ENCODE results near the gene DPYD. TPM values are rescaled to one million over a fixed set of nuclear protein-coding genes. Genes with fewer than 3 reads are reported as not detected.

DPYD gene
- total RNA-seq, 2 donors from 2014 or later = 9.2 to 17.5 TPM

GRCh38 chr1:97640677-97641076 lies 280.2 kb downstream of the DPYD start:
- H3K4me1 ChIP-seq (ENCODE audit: control insufficient read depth, insufficient read depth, low read length) = no peaks in the 10 kb centered on the region
- H3K27me3 ChIP-seq (ENCODE audit: control insufficient read depth, insufficient read depth, low read length, poor library complexity, severe bottlenecking) = no peaks in the 10 kb centered on the region
- Mint-ChIP-seq H3K27ac (no peak overlapping the region), H3K36me3 (ENCODE audit: low read depth) (peaks cover 4% of the 10 kb centered on the region), H3K4me1 (peaks cover 4% of the 10 kb centered on the region), H3K9me3 (peaks cover 25% of the 10 kb centered on the region), H3K27me3 (ENCODE audit: insufficient read depth) (no peaks in the 10 kb centered on the region), H3K4me3 (no peak overlapping the region)
- no peak for DNase-seq
- H3K36me3 ChIP-seq (ENCODE audit: control insufficient read depth, insufficient read depth, low read length) = no peaks in the 10 kb centered on the region
- H3K9me3 ChIP-seq (ENCODE audit: control insufficient read depth, low read length) = peaks cover 2% of the 10 kb centered on the region
- no peak overlapping the region for H3K4me3 ChIP-seq (ENCODE audit: low read length)
- no peak overlapping the region for H3K9ac ChIP-seq (ENCODE audit: extremely low read depth, low read length, poor library complexity, severe bottlenecking)
- TF ChIP-seq CTCF (conservative IDR thresholded peaks at IDR 0.05) = no peak
- no peak overlapping the region for H3K27ac ChIP-seq (ENCODE audit: low read depth, low read length)

- Mint-ChIP-seq H3K9me3 (peaks cover 1% of the 10 kb centered on the region), H3K4me3 (no peak overlapping the region), H3K27me3 (ENCODE audit: insufficient read depth) (no peaks in the 10 kb centered on the region), H3K36me3 (ENCODE audit: low read depth) (no peaks in the 10 kb centered on the region), H3K4me1 (peaks cover 29% of the 10 kb centered on the region), H3K27ac (no peak overlapping the region)
- no peaks in the 10 kb centered on the region for H3K36me3 ChIP-seq (ENCODE audit: control insufficient read depth, insufficient read depth, low read length)
- H3K9ac ChIP-seq (ENCODE audit: extremely low read depth, low read length, poor library complexity, severe bottlenecking) = no peak overlapping the region
- DNase-seq = no peak
- no peak overlapping the region for H3K27ac ChIP-seq (ENCODE audit: low read depth, low read length)
- TF ChIP-seq CTCF (conservative IDR thresholded peaks at IDR 0.05) = no peak
- no peaks in the 10 kb centered on the region for H3K27me3 ChIP-seq (ENCODE audit: control insufficient read depth, insufficient read depth, low read length, poor library complexity, severe bottlenecking)
- H3K4me3 ChIP-seq (ENCODE audit: low read length) = no peak overlapping the region
- peaks cover 6% of the 10 kb centered on the region for H3K4me1 ChIP-seq (ENCODE audit: control insufficient read depth, insufficient read depth, low read length)
- H3K9me3 ChIP-seq (ENCODE audit: control insufficient read depth, low read length) = no peaks in the 10 kb centered on the region
Observed at GRCh38 chr1:97636941-97637340, 283.9 kb downstream of the DPYD start.

- WGBS, 2 experiments (ENCODE audit: insufficient coverage in 1 of 2, insufficient read length in 1 of 2) = 67 to 76% methylated on average over 1 to 2 of the region's 2 CpGs
- Histone ChIP-seq H3K4me3 (ENCODE audit: low read length) (no peak overlapping the region), H3K27ac (ENCODE audit: low read depth, low read length) (no peak overlapping the region), H3K9ac (ENCODE audit: extremely low read depth, low read length, poor library complexity, severe bottlenecking) (no peak overlapping the region), H3K27me3 (ENCODE audit: control insufficient read depth, insufficient read depth, low read length, poor library complexity, severe bottlenecking) (no peaks in the 10 kb centered on the region), H3K9me3 (ENCODE audit: control insufficient read depth, low read length) (no peaks in the 10 kb centered on the region), H3K36me3 (ENCODE audit: control insufficient read depth, insufficient read depth, low read length) (no peaks in the 10 kb centered on the region), H3K4me1 (ENCODE audit: control insufficient read depth, insufficient read depth, low read length) (peaks cover 6% of the 10 kb centered on the region)
- no peak for TF ChIP-seq CTCF (conservative IDR thresholded peaks at IDR 0.05)
- Mint-ChIP-seq H3K27ac (peak overlapping the region; percentile 85), H3K36me3 (ENCODE audit: low read depth) (no peaks in the 10 kb centered on the region), H3K9me3 (no peaks in the 10 kb centered on the region), H3K27me3 (ENCODE audit: insufficient read depth) (no peaks in the 10 kb centered on the region), H3K4me1 (peaks cover 41% of the 10 kb centered on the region), H3K4me3 (no peak overlapping the region)
- no peak for DNase-seq
Observed at GRCh38 chr1:97634758-97635157, 286.1 kb downstream of the DPYD start.

Measured in endodermal cell (in vitro differentiated cells).